Ishikawa (cell line): Measurements from ENCODE around the gene PDE11A.

Experiments
- CEBPB ChIP-seq: IDR thresholded peaks from 2 replicates; pipeline ENCODE4 v1.6.1; 2012
- CREB1 ChIP-seq: IDR thresholded peaks from 2 replicates; pipeline ENCODE4 v1.6.1; 2012; ENCODE audit warnings: low read depth
- EGR1 ChIP-seq: IDR thresholded peaks from 2 replicates; pipeline ENCODE4 v1.6.1; 2012
- EP300 ChIP-seq: IDR thresholded peaks from 2 replicates; pipeline ENCODE4 v1.6.1; 2012; ENCODE audit warnings: borderline replicate concordance
- FOXM1 ChIP-seq: IDR thresholded peaks from 2 replicates; pipeline ENCODE4 v1.6.1; 2012; ENCODE audit warnings: low read depth, borderline replicate concordance
- NFIC ChIP-seq: IDR thresholded peaks from 2 replicates; pipeline ENCODE4 v1.6.1; 2012
- RAD21 ChIP-seq: IDR thresholded peaks from 2 replicates; pipeline ENCODE4 v1.6.1; 2012; ENCODE audit warnings: low read depth
- TAF1 ChIP-seq: IDR thresholded peaks from 2 replicates; pipeline ENCODE4 v1.6.1; 2012; ENCODE audit warnings: low read depth, mild to moderate bottlenecking
- TCF12 ChIP-seq: IDR thresholded peaks from 2 replicates; pipeline ENCODE4 v1.6.1; 2012; ENCODE audit warnings: low read depth
- TEAD4 ChIP-seq: IDR thresholded peaks from 2 replicates; pipeline ENCODE4 v1.6.1; 2012
- USF1 ChIP-seq: IDR thresholded peaks from 2 replicates; pipeline ENCODE4 v1.6.1; 2012
- YY1 ChIP-seq: IDR thresholded peaks from 2 replicates; pipeline ENCODE4 v1.6.1; 2012; ENCODE audit warnings: low read depth
- ZBTB7A ChIP-seq: IDR thresholded peaks from 2 replicates; pipeline ENCODE4 v1.6.1; 2012; ENCODE audit warnings: low read depth
- TF ChIP-seq, protein P1 (sequence below): IDR thresholded peaks from 2 replicates; pipeline ENCODE4 v1.6.1; 2012; ENCODE audit warnings: low read depth, mild to moderate bottlenecking
- TF ChIP-seq, protein P2 (sequence below): IDR thresholded peaks from 2 replicates; pipeline ENCODE4 v1.6.1; 2012

PDE11A gene

DNA sequence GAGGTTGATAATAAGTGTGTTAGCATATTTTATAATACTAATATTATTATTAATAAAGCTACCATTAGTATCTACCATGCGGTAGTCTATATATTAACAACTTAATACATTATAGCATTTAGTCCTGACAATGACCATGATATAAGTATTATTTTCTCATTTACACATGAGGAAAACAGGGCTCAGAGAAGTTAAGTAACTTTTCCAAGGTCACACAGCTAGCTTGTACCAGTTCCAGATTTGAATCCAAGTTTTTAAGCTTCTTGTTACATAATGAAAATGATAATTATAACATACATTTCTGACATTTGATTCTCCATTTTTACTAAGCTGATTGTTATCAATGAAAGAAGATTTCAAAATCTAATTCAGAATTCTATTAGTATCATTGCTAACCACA is 369.4 kb downstream of the PDE11A start:
- TF ChIP-seq CEBPB = no peak
- no peak for TF ChIP-seq TEAD4
- TF ChIP-seq TAF1 = no peak
- TF ChIP-seq, protein P1, sequence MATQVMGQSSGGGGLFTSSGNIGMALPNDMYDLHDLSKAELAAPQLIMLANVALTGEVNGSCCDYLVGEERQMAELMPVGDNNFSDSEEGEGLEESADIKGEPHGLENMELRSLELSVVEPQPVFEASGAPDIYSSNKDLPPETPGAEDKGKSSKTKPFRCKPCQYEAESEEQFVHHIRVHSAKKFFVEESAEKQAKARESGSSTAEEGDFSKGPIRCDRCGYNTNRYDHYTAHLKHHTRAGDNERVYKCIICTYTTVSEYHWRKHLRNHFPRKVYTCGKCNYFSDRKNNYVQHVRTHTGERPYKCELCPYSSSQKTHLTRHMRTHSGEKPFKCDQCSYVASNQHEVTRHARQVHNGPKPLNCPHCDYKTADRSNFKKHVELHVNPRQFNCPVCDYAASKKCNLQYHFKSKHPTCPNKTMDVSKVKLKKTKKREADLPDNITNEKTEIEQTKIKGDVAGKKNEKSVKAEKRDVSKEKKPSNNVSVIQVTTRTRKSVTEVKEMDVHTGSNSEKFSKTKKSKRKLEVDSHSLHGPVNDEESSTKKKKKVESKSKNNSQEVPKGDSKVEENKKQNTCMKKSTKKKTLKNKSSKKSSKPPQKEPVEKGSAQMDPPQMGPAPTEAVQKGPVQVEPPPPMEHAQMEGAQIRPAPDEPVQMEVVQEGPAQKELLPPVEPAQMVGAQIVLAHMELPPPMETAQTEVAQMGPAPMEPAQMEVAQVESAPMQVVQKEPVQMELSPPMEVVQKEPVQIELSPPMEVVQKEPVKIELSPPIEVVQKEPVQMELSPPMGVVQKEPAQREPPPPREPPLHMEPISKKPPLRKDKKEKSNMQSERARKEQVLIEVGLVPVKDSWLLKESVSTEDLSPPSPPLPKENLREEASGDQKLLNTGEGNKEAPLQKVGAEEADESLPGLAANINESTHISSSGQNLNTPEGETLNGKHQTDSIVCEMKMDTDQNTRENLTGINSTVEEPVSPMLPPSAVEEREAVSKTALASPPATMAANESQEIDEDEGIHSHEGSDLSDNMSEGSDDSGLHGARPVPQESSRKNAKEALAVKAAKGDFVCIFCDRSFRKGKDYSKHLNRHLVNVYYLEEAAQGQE = no peak
- no peak for TF ChIP-seq EP300
- TF ChIP-seq CREB1 = no peak
- TF ChIP-seq, protein P2, sequence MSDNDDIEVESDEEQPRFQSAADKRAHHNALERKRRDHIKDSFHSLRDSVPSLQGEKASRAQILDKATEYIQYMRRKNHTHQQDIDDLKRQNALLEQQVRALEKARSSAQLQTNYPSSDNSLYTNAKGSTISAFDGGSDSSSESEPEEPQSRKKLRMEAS = no peak
- TF ChIP-seq TCF12 = no peak
- TF ChIP-seq USF1 = no peak
- TF ChIP-seq FOXM1 = no peak
- TF ChIP-seq ZBTB7A = no peak
- no peak for TF ChIP-seq EGR1
- no peak for TF ChIP-seq YY1
- no peak for TF ChIP-seq NFIC
- no peak for TF ChIP-seq RAD21

DNA sequence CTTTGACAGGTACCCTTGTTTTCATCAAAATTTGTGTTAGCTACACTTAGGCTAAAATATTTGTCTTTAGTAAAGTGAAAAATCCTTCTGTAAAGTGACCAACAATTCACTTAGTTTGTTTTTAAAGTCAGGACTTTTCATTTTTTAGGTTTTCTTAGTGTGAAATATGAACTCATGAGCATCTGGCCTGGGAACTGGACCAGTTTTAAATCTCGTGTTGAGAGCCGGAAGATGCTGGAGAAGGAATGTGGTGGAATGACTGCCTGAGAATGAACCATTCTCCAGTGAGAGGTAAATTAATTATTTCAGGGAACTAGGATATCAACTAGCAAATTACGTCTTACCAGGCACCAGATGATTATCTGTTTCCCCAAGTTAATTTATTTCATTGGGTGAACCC is 374.3 kb downstream of the PDE11A start:
- no peak for TF ChIP-seq NFIC
- no peak for TF ChIP-seq TAF1
- TF ChIP-seq, protein P2 = no peak

DNA sequence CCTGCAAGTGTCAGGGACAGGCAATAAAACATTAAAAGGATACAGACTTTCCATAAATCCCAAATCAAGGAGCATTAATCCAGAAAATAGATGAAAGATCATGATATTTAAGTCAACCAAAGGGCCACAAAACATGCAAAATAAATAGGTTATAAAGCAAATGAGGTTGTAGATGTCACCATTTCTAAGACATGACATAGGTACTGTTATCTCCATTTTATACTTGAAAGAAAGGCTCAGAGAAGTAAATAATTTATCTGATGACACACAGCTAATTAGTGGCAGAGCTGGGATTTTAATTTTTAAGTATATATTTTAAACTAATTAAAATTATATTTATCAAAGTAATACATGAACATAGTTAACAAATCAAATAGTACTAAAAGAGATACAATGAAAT is 378.2 kb downstream of the PDE11A start:
- TF ChIP-seq EP300 = no peak
- no peak for TF ChIP-seq CEBPB
- no peak for TF ChIP-seq RAD21
- TF ChIP-seq FOXM1 = no peak
- TF ChIP-seq TCF12 = no peak
- TF ChIP-seq USF1 = no peak
- TF ChIP-seq CREB1 = no peak
- TF ChIP-seq TAF1 = no peak
- TF ChIP-seq YY1 = no peak
- TF ChIP-seq EGR1 = no peak
- no peak for TF ChIP-seq TEAD4
- no peak for TF ChIP-seq ZBTB7A
- TF ChIP-seq, protein P1 = no peak
- TF ChIP-seq, protein P2 = no peak

- TF ChIP-seq CREB1 = no peak
Observed at GRCh38 chr2:177693658-177694339, 378.8 kb downstream of the PDE11A start.

DNA sequence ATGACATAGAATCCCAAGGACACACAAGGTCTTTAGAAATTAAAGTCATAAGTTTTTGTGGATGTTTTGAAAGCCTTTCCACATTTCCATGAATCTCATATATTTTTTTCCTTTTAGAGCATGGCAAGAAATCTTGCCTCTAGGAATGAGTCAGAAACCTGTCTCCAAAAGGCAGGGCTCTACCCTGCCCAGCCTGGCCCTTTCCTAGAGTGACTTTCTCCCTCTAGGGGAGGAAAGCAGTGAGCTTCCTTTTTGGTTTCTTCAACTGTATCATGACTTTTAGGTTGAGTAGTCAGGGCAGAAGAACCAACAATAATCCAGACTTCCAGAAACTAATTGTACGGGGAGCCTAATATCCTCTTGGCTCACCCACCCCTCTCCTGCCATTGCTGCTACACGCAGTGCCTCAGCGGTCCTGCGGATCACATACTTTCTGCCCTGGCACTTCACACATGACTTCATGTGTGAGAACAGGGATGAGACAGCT is 379.8 kb downstream of the PDE11A start:
- no peak for TF ChIP-seq TEAD4
- no peak for TF ChIP-seq YY1
- TF ChIP-seq CEBPB = no peak
- TF ChIP-seq TAF1 = no peak
- TF ChIP-seq TCF12 = no peak
- no peak for TF ChIP-seq USF1
- no peak for TF ChIP-seq EGR1
- no peak for TF ChIP-seq FOXM1
- TF ChIP-seq CREB1 = no peak
- TF ChIP-seq, protein P2 = no peak
- TF ChIP-seq NFIC = no peak
- no peak for TF ChIP-seq ZBTB7A
- TF ChIP-seq, protein P1 = no peak
- TF ChIP-seq EP300 = no peak
- no peak for TF ChIP-seq RAD21
